Measurements from ENCODE around the gene SNX27.
"Not testable (repeated sequence)": the region's sequence is repeated elsewhere in the genome, so short reads cannot be mapped to it uniquely, and the experiment has no call there.

The SNX27 gene

GRCh38 chr1:151643085-151643484 lies 31.2 kb downstream of the SNX27 start:
- not testable (repeated sequence) for DNase-seq

- DNase-seq: no peak
These were observed 32.2 kb downstream of the SNX27 start for GRCh38 chr1:151644001-151644400.

- no peak for DNase-seq
These were observed 41.5 kb downstream of the SNX27 start for GRCh38 chr1:151653397-151653796.

- DNase-seq: no peak
These were observed 43.5 kb downstream of the SNX27 start for GRCh38 chr1:151655371-151655770.

GRCh38 chr1:151661751-151662150 lies 49.9 kb downstream of the SNX27 start:
- DNase-seq: no peak

- DNase-seq: no peak
These were observed 56.2 kb downstream of the SNX27 start for GRCh38 chr1:151668090-151668489.

- not testable (repeated sequence) for DNase-seq
These were observed 58.3 kb downstream of the SNX27 start for GRCh38 chr1:151670036-151670675.

- DNase-seq: no peak
These were observed 61.6 kb downstream of the SNX27 start for GRCh38 chr1:151673407-151673806.

- DNase-seq: no peak
These were observed 68.5 kb downstream of the SNX27 start for GRCh38 chr1:151680391-151680790.

- DNase-seq: no peak
These were observed 69.0 kb downstream of the SNX27 start for GRCh38 chr1:151680826-151681225.

- no peak for DNase-seq
These were observed 70.1 kb downstream of the SNX27 start for GRCh38 chr1:151681923-151682322.

- not testable (repeated sequence) for DNase-seq
These were observed 71.1 kb downstream of the SNX27 start for GRCh38 chr1:151682901-151683300.

GRCh38 chr1:151684128-151684527 lies 72.3 kb downstream of the SNX27 start:
- DNase-seq: no peak

GRCh38 chr1:151686561-151686960 lies 74.7 kb downstream of the SNX27 start:
- no peak for DNase-seq

- no peak for DNase-seq
These were observed 77.6 kb downstream of the SNX27 start for GRCh38 chr1:151689494-151689893.

GRCh38 chr1:151692226-151692625 lies 80.4 kb downstream of the SNX27 start:
- DNase-seq: no peak

- DNase-seq: no peak
These were observed 81.3 kb downstream of the SNX27 start for GRCh38 chr1:151693057-151693651.

GRCh38 chr1:151701515-151701914 lies 89.7 kb downstream of the SNX27 start:
- no peak for DNase-seq

GRCh38 chr1:151702936-151703335 lies 91.1 kb downstream of the SNX27 start:
- DNase-seq: no peak

- no peak for DNase-seq
These were observed 92.0 kb downstream of the SNX27 start for GRCh38 chr1:151703813-151704212.

GRCh38 chr1:151704246-151704645 lies 92.4 kb downstream of the SNX27 start:
- DNase-seq: no peak

- DNase-seq: no peak
These were observed 93.3 kb downstream of the SNX27 start for GRCh38 chr1:151705146-151705545.

GRCh38 chr1:151705753-151706463 lies 94.1 kb downstream of the SNX27 start:
- no peak for DNase-seq
